ENCODE measurements around the gene EPAS1. TPM values are rescaled to one million over a fixed set of nuclear protein-coding genes. Genes with fewer than 3 reads are reported as not detected.

The EPAS1 gene
- total and polyA plus RNA-seq, 2 of the 8 experiments (the other 6 are each of a cell fraction or from before 2014, with no cell fraction given), result 2.0 to 4.9 TPM

- H3K9me3 ChIP-seq (ENCODE audit: insufficient read depth in 2 of 2, low read depth in 1 of 2, low read length in 1 of 2), result no peaks in the 10 kb centered on the region
- no peak overlapping the region for H2BK120ac ChIP-seq (replicated peaks; ENCODE audit: low read depth, low read length)
- H3K27me3 ChIP-seq (replicated peaks in 1 of 4; ENCODE audit: control insufficient read depth in 3 of 4, extremely low read depth in 1 of 4, insufficient read depth in 3 of 4, low read length in 3 of 4), result no peaks in the 10 kb centered on the region
- H2BK12ac ChIP-seq (ENCODE audit: low read depth, low read length), result no peak overlapping the region
- no peak overlapping the region for H2AFZ ChIP-seq (ENCODE audit: low read length)
- no peak overlapping the region for H3K4me3 ChIP-seq (ENCODE audit: extremely low read depth in 1 of 4, insufficient read depth in 2 of 4, low read depth in 3 of 4, low read length in 4 of 4)
- H2AK5ac ChIP-seq (ENCODE audit: low read depth, low read length), result no peak overlapping the region
- 93% methylated on average over 4 of the region's 4 CpGs; no CpG with 5 or more reads in 1 of the 2 experiments for whole genome bisulfite sequencing, 2 experiments (ENCODE audit: extremely low coverage in 1 of 2, insufficient coverage in 1 of 2, insufficient read length in 1 of 2, insufficient replicate concordance in 2 of 2, low coverage in 1 of 2, low lambda C conversion rate in 2 of 2, missing lambda C conversion rate in 1 of 2)
- no peak overlapping the region for H3K27ac ChIP-seq (ENCODE audit: low read depth, low read length)
- H3K9ac ChIP-seq (replicated peaks in 1 of 4; ENCODE audit: extremely low read depth in 1 of 4, low read depth in 3 of 4, low read length in 3 of 4), result no peak overlapping the region
- H4K91ac ChIP-seq (replicated peaks; ENCODE audit: insufficient read length, low read length), result no peak overlapping the region
- H3K79me1 ChIP-seq (ENCODE audit: low read depth, low read length), result no peaks in the 10 kb centered on the region
- H3K14ac ChIP-seq (ENCODE audit: insufficient read length), result no peak overlapping the region
- H4K5ac ChIP-seq (ENCODE audit: insufficient read length, low read depth, low read length), result no peak overlapping the region
- H2BK20ac ChIP-seq (ENCODE audit: low read length), result no peak overlapping the region
- H3K4me2 ChIP-seq (ENCODE audit: insufficient read depth in 1 of 2, low read depth in 2 of 2, low read length in 2 of 2), result no peak overlapping the region
- FAIRE-seq (no peak), DNase-seq (ENCODE audit: low read depth in 1 of 2, low spot score in 2 of 2) (no peak)
- no peak overlapping the region for H3K18ac ChIP-seq (ENCODE audit: extremely low read depth, low read length)
- POLR2A ChIA-PET (ENCODE audit: partially characterized antibody), result no interaction called here
- H3K79me2 ChIP-seq (ENCODE audit: control insufficient read depth in 1 of 2, insufficient read depth in 2 of 2, low read length in 2 of 2), result no peaks in the 10 kb centered on the region
- H4K8ac ChIP-seq (ENCODE audit: extremely low read depth, insufficient read depth, low read length), result no peak overlapping the region
- H3K23ac ChIP-seq (ENCODE audit: insufficient read length), result no peak overlapping the region
- H3K23me2 ChIP-seq (ENCODE audit: low read depth, low read length), result no peaks in the 10 kb centered on the region
- H4K20me1 ChIP-seq (replicated peaks in 1 of 2; ENCODE audit: control insufficient read depth in 1 of 2, insufficient read depth in 2 of 2, low read length in 2 of 2), result peaks cover 0 to 1% of the 10 kb centered on the region in 2 experiments
- no peak overlapping the region for H2BK5ac ChIP-seq (ENCODE audit: low read depth, low read length)
- no peak overlapping the region for H2BK15ac ChIP-seq (ENCODE audit: low read length)
- H3K4me1 ChIP-seq (replicated peaks in 1 of 4; ENCODE audit: control insufficient read depth in 3 of 4, insufficient read depth in 4 of 4, low read length in 3 of 4), result peaks cover 0 to 3% (median 1%) of the 10 kb centered on the region in 4 experiments; a peak in 2 of 7 replicates
- no peak overlapping the region for H3K56ac ChIP-seq (replicated peaks; ENCODE audit: insufficient read length, low read depth, low read length)
- no peak overlapping the region for H3K4ac ChIP-seq (replicated peaks; ENCODE audit: insufficient read length, low read depth, low read length)
- no peaks in the 10 kb centered on the region for H3K36me3 ChIP-seq (ENCODE audit: control insufficient read depth in 2 of 4, insufficient read depth in 4 of 4, low read length in 3 of 4)
- CTCF ChIA-PET (ENCODE audit: partially characterized antibody), result interaction anchor here (1.2 kb wide), 1 partner anchor 8 kb away, joined by 4 read pairs; no protein-coding TSS in a partner anchor
- TF ChIP-seq TAF7 (optimal IDR thresholded peaks at IDR 0.05; ENCODE audit: borderline replicate concordance, low read depth, low read length), result no peak
Observed at GRCh38 chr2:46269001-46269400, 28.2 kb upstream of the EPAS1 start.
